ENCODE results near the gene LOXL1.
"Not testable (repeated sequence)": the region's sequence is repeated elsewhere in the genome, so short reads cannot be mapped to it uniquely, and the experiment has no call there.

LOXL1 gene

GRCh38 chr15:73922186-73923151 lies 3.8 kb upstream of the LOXL1 start:
- no peak for DNase-seq

DNA sequence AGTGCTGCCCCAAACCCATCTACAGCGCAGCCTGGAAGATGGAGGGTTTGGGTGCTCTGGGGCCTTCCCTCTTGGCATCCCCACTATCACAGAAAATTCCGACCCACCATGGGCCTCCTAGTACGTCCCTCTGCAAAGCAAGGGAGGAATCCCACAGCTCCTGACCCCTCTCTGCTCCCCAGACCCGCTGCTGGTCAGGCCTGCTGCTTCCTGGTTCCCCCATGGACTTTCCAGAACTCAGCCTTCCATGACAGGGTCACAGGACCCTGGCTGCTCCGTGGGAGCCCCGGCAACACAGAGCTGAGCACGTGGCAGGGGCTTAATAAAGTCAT lies 3.1 kb upstream of the LOXL1 start:
- no peak for DNase-seq

DNA sequence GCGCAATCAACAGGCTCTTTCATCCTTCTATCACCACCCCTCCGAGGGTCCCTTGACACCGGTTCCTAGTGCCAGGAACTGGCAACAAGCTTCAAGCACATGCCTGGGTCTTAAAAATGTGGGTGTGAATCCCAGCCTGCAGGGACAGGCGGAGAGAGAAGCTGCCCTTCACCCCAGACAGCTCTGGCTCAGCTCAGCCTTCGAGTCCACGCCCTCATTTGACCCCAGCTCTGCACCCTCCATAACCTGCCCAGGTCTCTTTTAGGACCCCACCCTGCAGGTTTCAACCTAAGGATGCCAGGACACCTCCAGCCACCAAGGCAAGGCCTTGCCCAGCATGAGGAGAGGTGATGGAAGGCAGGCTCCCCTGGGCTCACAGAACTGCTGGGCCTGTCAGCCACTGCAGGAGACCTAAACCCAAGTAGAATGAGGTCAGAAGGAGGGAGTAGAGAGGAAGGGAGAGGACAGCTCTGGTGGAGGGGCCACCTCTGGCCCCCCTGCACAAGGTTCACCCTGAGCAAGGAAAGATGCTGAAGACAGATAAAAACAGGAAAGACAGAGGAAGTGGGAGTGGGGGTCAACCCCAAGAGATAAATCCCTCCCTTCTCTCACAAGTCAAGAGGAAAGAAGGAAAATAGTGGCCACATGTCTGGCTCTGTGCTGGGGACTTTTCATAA lies 2.6 kb upstream of the LOXL1 start:
- no peak for DNase-seq

GRCh38 chr15:73924171-73924921 lies 1.9 kb upstream of the LOXL1 start:
- DNase-seq: peak; percentile 49

DNA sequence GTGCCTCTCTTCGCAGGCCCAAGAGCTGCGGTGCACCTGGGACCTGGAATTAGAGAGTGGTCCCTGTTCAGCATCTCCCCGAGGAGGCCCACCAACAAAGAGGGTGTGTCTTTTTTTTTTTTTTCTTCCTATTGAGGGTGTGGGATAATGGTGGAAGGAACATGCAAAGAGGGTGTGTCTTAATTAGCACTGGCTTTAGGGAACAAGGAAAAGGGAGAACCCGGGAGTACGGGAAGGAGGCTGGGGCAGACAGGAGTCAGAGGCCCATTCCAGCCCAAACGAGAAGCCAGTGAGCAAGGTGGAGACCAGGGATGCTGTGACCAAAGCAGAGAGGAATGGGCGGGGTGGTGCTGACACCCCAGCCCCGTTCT lies 429 bp upstream of the LOXL1 start:
- DNase-seq: no peak

GRCh38 chr15:73927003-73927475 lies 777 bp downstream of the LOXL1 start:
- DNase-seq: peak; percentile 45

DNA sequence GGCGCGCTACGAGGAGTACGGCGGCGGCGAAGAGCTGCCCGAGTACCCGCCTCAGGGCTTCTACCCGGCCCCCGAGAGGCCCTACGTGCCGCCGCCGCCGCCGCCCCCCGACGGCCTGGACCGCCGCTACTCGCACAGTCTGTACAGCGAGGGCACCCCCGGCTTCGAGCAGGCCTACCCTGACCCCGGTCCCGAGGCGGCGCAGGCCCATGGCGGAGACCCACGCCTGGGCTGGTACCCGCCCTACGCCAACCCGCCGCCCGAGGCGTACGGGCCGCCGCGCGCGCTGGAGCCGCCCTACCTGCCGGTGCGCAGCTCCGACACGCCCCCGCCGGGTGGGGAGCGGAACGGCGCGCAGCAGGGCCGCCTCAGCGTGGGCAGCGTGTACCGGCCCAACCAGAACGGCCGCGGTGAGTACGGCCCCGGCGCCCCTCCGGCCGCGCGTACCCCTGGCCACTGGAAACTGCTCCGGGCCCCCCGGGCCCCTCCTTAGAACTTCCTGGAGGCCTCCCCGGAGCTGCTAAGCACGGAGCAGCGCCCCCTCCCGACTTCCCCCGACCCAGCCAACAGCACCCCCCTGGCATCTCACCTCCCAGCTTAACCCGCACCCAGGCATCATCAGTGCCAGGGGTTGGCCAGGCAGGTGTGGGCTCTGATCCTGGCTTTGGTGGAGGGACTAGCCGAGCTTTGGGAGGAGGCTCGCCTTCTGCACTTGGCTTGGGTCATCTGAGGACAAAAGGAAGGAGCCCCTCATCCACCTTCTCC lies 1.4 kb downstream of the LOXL1 start:
- peak; percentile 69 for DNase-seq

GRCh38 chr15:73928241-73928579 lies 1.9 kb downstream of the LOXL1 start:
- no peak for DNase-seq

- no peak for DNase-seq
Measured at GRCh38 chr15:73928971-73929627, 2.8 kb downstream of the LOXL1 start.

DNA sequence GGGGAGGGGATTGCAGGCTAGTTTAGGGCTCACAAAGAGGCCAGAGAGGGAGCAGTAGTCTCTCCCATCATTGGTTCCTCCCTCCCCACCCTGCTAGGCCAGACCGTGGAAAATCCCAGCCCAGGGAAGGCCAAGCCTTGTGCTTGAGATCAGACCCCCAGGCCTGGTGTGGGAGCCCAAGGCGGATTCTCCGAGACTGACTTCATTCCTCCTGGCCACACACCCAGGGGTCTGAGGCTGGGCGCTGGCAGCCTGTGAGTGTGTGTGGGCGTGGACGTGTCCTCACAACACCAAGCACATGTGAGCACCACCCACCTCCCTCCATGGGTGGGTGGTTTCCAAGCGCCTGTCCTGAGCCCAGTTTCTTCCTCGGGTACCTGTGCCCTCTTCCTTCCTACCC lies 4.1 kb downstream of the LOXL1 start:
- no peak for DNase-seq

DNA sequence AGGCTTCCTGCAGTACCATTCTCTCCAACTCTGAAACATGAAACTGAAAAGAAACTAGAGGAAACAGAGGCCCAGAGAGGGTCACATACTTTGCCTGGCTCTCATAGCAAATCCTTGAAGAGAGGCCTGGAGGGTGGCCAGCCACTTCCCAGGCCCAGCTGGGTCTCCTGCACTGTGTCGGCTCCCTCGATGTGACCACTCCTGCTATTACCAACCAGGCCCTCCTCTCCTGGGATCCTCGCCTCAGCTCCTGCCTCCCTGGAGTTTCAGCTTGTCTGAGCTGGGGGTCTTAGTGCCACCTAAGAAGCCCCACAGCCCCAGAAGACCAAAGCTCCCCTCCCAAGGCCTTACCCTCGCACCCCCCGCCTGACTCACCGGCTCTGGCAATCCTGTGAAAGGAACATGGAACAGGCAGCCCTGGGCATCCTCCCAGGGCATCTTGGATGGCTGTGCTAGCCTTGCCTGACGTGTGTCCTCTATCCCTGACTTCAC lies 4.6 kb downstream of the LOXL1 start:
- DNase-seq: no peak

DNA sequence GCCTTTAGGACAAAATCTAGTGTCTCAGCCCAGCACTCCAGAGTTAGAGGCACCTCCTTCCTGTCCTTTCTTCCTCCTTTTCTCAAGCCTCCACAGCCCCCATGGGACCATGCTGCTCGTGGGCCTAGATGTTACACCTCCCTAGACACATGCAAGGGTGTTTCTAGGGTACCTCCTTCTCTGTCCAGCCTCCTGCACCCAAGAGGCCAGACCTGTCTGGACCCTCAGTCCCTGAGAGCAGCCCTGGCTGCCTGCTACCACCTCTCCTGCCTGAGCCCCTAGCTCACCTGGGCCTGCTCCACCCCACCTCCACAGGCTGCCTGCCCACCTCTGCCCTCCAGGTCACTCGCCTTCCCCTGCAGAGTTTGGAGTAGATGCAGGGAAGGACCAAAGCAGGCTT lies 5.2 kb downstream of the LOXL1 start:
- no peak for DNase-seq

DNA sequence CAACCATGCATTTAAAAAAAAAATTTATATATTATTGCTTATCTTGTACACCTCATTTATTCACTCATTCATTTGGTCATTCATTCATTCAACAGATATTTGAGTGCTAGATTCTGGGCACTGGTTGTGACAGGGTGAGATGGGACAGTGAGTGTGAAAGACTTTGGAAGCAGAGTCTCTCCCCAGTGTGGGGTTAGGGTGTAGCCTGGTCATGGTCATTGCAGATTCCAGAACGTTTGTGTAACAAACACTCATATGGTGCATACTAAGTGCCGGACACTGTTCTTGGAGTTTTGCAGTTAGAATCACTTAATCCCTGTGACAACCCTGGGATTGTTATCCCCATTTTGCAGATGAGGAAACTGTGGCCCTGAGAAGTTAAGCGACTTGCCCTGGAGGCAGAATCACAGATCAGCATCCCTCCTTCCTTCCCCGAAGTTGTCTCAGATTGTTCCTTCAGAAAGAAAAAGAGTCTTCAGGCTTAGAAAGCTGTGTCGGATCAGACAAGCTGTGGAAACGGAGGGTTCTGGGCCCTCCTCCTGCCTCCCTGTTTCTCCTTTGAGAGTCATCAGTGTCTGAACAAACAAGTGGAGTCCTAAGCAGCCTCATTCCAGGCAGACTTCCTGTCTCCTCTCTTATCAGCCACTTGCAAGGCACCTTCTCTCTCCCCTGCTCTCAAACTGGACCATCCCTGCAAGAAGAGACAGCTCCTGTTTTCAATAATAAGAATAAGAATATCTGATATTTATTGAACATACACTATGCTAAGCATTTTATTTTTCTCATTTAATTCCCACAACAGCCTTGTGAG lies 6.3 kb downstream of the LOXL1 start:
- DNase-seq: peak; percentile 57

DNA sequence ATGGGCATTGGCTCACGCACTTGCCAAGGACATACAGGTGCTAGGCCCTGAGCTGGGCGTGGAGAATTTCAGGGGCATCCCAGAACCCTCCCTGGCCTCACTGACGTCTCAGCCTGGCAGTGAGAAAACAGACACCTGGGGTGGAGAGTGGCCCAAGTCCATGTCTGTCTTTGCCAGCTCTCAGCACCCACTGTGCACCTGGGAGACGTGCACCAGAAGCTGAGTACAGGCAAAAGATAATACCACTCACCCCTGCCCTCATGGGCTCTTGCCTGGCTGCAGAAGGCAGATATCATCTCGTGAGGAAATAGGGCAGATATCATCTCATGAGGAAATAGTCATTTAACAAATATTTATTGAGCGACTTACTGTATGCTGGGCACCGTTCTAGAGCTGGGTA lies 8.0 kb downstream of the LOXL1 start:
- DNase-seq: peak; percentile 49

GRCh38 chr15:73935547-73935946 lies 9.3 kb downstream of the LOXL1 start:
- no peak for DNase-seq

DNA sequence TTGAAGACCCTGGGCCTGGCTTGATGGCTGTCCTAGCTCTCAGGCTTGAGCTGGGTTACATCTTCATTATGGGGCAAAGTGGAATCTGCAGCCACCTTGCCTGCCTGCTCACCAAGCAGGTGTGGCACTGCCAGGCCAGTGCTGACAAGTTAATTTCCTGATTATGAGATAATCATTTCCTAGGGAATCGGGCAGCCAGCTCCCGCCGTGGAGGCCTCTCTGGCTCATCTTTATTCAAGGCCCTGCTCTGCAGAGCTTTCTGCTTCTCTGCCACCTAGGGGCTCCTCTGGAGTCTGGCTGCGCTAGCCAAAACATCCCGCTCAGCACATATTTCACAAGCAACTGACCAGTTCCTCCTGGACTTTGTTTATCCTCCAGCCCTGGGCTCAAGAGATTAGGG lies 9.9 kb downstream of the LOXL1 start:
- no peak for DNase-seq

GRCh38 chr15:73936588-73937290 lies 10.5 kb downstream of the LOXL1 start:
- DNase-seq: no peak

GRCh38 chr15:73937296-73937695 lies 11.0 kb downstream of the LOXL1 start:
- DNase-seq: no peak

- no peak for DNase-seq
Measured at GRCh38 chr15:73937726-73938125, 11.5 kb downstream of the LOXL1 start.

DNA sequence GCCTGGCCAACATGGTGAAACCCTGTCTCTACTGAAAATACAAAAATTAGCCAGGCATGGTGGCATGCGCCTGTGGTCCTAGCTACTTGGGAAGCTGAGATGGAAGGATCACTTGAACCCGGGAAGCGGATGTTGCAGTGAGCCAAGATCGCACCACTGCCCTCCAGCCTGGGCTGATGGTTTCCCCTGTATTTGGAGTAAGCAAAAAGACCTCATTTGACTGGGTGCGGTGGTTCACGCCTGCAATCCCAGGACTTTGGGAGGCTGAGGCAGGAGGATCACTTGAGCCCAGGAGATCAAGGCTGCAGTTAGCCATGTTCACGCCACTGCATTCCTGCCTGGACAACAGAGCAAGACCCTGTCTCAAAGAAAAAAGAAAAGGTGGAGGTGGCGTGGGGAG lies 12.3 kb downstream of the LOXL1 start:
- DNase-seq: not testable (repeated sequence)

GRCh38 chr15:73939138-73939537 lies 12.9 kb downstream of the LOXL1 start:
- no peak for DNase-seq
